Right ventricle myocardium superior (tissue), 1 donor: ENCODE results near the gene VASH2. TPM values are rescaled to one million over a fixed set of nuclear protein-coding genes. Genes with fewer than 3 reads are reported as not detected.
"Not testable (repeated sequence)": the region's sequence is repeated elsewhere in the genome, so short reads cannot be mapped to it uniquely, and the experiment has no call there.

Source experiments
- ATAC-seq: fragments of 200-7000 bp; cut with Tn5 transposase; one replicate; pipeline ENCODE4 v1.9.1; 2020; ENCODE audit warnings: mild to moderate bottlenecking; ENCODE audit not compliant: poor library complexity
- DNase-seq: peaks from one replicate; pipeline ENCODE4 v3.0.0-alpha.2; 2020
- intact Hi-C: fragments of 100-400 bp; cut with DNase I; formaldehyde crosslinking; loops from one replicate; pipeline ENCODE4 v1.11.2; 2022
- total RNA-seq: library from RNA; stranded (reverse); fragmentation: NEBNext Ultra II Directional; extraction: Animal tissue kit (Norgen Biotek cat#: 25700); gene quantifications from one replicate; pipeline ENCODE4 v1.2.1, GENCODE V29; 2021
- donor health status: DM: no; HTN: yes; CAD: no; lungs with severe emphysema.

Gene VASH2
- total RNA-seq, 1 donor from 2014 or later = 2.2 TPM

DNA sequence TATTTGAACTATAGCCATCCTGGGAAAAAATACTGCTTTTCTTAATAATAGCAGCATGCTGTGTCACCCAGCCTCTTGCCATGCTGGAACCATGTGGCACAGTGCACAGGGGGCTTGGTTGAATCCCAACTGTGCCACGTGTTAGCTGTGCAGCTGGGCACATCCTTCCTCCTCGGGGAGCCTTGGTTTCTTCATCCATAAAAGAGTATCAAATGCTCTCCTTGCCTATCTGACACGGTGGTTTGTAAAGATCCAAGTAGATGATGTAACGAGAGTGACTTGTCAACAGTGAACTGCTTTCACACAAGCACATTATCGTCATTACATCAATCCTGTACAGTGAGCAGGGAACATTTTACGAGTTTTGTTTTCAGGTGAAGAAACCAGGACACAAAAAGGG lies 24.4 kb downstream of the VASH2 start:
- intact Hi-C loops = no loop called here
- DNase-seq (no peak), ATAC-seq (no peak)

- ATAC-seq (no peak), DNase-seq (no peak)
- intact Hi-C loops = no loop called here
These were observed 25.0 kb downstream of the VASH2 start for GRCh38 chr1:212975111-212975918.

DNA sequence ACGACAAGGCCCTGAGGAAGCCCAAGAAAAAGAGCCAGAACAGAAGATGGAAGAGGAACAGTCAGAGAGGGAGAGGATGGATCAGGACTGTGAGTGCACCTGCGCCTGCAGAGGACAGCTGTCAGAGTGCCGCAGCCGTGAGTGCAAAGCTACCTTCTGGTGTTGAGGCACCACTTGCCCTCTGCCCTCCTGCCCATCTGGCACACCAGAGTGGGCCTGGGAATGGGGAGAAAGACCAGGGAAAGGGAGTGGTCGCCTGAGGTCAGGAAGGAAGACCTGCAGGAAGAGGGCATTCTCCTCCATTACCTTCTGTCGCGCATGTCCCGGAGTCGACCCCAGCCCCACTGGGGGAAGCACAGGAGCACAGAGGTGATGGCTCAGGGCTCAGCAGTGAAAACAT lies 26.2 kb downstream of the VASH2 start:
- intact Hi-C loops = no loop called here
- ATAC-seq = no peak
- no peak for DNase-seq

DNA sequence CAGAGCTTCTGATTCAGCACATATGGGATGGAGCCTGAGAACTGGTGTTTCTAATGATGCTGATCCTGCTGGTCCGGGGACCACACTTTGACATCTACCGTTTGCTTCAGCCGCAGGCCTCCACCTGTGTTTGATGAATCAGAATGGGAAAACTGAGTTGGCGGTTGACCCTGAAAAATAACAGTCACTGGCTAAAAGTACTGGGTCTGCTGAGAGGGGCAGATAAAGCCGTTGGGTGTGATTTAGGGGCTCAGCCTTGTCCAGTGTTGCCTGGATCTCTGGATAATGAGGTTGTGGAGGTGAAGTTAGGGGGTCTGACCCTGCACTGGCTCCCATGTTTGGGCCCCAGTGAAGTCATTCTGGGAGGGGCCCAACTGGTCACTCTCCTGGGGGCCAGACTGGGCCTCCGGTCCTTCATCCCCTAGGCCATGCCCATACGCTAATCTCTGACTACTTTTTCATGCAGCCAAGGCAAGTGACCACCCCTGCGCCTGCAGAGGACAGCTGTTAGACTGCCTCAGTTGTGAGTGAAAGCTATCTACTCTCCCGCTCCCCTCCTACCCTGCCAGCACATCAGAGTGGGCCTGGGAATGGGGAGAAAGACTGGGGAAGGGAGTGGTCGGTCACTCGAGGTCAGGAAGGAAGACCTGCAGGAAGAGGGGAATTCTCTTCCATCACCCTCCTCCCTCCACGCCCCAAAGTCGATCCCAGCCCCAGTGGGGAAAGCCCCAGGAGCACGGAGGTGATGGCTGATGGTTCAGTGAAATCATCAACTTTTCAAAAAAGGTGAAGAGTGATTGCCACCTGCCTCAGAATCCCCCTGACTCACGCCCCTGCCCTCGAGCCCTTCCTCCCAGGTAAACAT lies 27.7 kb downstream of the VASH2 start:
- no peak for DNase-seq
- no peak for ATAC-seq
- intact Hi-C loops = no loop called here

DNA sequence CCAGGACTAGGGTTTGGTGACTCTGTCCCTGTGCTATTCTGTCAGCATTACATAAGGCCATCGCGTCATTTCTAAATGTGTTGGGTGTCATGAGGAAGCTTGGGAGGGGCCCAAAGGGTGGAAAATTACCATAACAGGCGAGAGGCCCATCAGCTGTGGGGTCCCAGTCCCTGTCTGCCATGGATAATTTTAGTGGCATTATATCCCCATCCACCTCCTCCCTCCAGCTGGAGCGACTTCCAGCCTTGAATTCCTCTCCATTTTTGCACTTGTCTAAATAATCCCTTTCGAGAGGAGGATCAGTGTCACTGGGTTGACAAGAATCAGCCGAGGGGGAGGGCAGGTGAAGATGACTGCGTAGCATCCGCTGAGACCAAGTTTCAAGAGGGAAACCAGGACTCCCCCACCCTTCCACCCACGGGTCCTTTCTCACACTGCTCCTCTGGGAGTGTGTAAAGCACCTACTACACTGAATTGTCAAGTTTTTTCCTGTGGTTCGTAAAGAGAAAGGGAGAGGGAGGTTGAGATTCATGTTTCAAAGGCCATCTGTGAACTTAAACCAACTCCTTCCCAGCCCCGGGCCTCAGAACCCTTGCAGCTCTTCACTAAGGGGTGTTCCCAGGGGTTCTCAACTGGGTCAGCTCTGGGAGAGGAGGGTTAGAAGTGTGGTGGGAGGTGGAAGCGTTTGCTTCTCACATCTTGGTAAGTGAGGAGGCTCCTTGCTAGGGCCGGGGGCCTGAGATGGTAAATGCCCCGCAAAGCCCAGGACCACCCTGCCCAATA lies 29.2 kb downstream of the VASH2 start:
- intact Hi-C loops = no loop called here
- DNase-seq (no peak), ATAC-seq (no peak)

GRCh38 chr1:212980123-212980785 lies 29.9 kb downstream of the VASH2 start:
- intact Hi-C loops = no loop called here
- DNase-seq = no peak
- peak; percentile 52 for ATAC-seq

GRCh38 chr1:212981025-212981495 lies 30.7 kb downstream of the VASH2 start:
- DNase-seq (peak; percentile 60), ATAC-seq (peak; percentile 71)
- intact Hi-C loops = no loop called here

DNA sequence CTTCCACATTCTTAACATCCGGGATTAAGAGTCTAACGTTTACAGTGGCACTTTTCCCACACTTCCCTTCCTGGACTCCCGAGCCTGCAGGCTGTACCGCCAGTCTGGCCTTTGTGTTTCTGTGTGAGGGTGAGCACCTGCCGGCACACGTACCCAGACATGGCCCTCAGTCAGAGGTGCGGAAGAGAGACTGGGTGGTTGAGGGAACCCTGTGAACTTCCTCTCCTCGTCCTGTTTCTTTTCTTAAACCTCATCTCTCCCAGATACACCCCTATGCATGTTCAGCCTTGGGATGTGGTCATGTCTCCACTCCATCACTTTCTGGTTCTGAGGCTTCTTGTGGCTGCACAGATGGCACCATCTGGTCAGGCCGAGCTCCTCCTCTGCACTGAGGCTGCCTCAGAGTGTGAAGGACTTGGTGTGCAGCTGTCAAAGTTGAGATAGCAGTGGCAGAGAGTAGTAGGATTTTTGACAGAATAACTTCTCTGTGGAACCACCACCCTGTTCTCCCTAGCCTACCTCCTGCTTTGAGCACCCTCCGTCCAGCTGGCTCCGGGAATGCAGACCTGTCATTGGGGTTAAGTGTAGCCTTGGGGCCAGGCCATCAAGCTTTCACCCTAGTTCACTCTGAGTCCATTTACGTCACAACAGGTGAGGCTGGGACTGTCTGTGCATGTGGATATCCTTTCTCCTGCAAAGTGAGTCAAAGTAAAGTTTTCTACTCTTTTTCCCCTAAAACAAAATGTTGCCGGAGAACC lies 31.4 kb downstream of the VASH2 start:
- ATAC-seq (peak; percentile 22), DNase-seq (no peak)
- intact Hi-C loops = no loop called here

- ATAC-seq (peak; percentile 72), DNase-seq (no peak)
- intact Hi-C loops = no loop called here
These were observed 32.2 kb downstream of the VASH2 start for GRCh38 chr1:212982430-212983152.

DNA sequence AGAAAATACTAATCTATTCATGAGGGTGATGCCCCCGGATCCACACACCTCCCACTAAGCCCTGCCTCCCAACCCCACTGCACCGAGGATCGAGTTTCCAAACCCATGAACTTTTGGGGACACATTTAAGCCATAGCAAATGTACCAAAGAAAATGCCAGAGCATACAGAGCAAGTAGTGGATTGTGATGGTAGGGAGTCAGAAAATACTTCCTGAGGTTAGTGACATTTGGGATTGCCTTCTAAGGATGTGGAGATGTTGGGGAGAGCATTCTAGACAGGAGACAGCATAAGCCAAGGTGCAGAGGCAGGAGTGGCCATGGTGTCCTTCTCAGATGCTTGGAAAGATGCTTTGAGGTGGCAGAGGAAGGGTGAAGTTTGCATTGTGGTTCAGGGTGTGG lies 33.1 kb downstream of the VASH2 start:
- DNase-seq (no peak), ATAC-seq (no peak)
- intact Hi-C loops = no loop called here

GRCh38 chr1:212984522-212985291 lies 34.4 kb downstream of the VASH2 start:
- ATAC-seq (no peak), DNase-seq (no peak)
- intact Hi-C loops = no loop called here

DNA sequence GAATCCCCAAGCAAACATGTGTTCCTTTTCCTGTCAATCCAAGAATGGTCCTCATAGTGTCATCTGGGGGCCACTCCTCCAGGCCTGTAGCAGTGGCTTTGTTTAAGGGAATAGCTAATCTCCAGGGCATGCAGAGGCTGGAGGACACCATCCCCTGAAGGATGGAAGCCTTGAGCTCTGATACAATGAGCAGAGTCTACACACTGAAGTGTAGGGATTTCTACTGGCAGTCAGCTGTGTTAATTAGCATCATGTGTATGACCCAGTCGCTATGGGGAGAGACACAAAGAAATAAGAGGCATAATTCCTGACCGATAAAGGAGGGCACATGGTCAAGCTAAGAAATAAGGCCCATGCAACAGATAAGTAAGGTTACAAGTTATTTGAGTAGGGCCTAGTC lies 36.2 kb downstream of the VASH2 start:
- intact Hi-C loops = no loop called here
- DNase-seq (no peak), ATAC-seq (no peak)

DNA sequence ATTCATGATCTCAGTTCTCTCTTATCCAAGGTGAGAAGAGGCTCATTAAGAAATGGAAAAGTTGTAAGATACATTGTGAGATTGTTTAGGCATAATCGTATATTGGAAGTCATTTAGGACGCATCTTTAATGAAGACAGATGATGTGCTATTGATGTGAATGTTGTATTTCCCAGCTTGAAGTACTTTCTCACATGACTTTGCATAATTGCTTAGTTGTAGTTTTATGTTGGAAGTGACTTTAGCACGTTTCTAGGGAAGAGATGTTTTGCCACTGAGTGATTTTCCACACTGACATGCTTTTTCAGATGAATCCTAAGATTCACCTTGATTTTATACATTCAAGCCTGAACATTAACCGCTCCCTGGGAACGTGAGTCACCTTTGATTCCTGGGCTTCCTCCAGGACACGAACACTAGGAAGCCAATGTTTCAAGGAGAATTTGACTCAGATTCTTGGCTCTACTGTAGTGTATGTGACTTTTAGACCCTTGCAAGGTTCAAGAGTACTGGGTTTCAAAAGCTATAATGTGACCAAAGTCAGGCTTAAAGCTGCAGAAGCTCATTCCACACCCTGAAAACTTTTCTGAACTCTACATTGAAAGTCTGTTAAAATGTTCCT lies 37.5 kb downstream of the VASH2 start:
- intact Hi-C loops = no loop called here
- ATAC-seq = no peak

GRCh38 chr1:212990276-212990675 lies 39.9 kb downstream of the VASH2 start:
- ATAC-seq = no peak
- intact Hi-C loops = no loop called here
- no peak for DNase-seq

More for the DNA sequence above, 37.5 kb downstream of the VASH2 start:
- no peak for DNase-seq

DNA sequence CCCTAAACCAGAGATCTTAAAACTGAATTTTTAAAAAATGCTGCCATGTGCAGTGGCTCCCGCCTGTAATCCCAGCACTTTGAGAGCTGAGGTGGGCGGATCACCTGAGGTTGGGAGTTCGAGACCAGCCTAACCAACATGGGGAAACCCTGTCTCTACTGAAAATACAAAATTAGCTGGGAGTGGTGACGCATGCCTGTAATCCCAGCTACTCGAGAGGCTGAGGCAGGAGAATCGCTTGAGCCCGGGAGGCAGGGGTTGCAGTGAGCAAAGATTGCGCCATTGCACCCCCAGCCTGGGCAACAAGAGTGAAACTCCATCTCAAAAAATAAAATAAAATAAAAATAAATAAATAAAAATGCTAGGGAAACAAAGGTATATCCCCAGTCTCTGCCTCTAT lies 43.6 kb downstream of the VASH2 start:
- intact Hi-C loops, ATAC-seq, DNase-seq: not testable (repeated sequence)

- DNase-seq = no peak
These were observed 44.6 kb downstream of the VASH2 start for GRCh38 chr1:212994926-212995325.

More at GRCh38 chr1:212994926-212995325, 44.6 kb downstream of the VASH2 start:
- intact Hi-C loops = loop anchor here (5.0 kb wide), 1 partner anchor 183 kb away; no protein-coding TSS in a partner anchor
- no peak for ATAC-seq
